ENCODE measurements around the gene POLD2.
A peak's percentile ranks its signal among the peaks of the same experiment; 100 is the strongest.

Gene POLD2

GRCh38 chr7:44079331-44080021, 43.9 kb downstream of the POLD2 start:
- DNase-seq = no peak

DNA sequence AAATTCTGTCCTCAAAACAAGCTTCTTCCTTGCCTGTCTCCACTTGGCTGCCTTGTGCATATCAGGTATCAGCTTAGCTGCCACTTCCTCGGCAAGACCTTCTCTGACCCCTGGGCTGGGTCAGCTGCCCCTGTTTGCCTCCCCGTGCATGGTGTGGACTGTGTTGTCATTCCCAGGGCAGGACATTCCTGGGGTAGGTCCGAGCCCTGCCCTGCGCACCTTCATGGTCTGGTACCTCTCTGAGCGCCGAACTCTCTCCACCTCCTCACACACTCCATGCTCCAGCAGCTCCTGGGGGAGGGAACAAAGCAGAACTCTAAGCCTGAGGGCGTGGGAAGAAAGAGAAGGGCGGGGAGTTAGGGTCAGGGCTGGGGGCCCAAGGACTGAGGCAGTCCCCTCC, 44.8 kb downstream of the POLD2 start:
- DNase-seq = no peak

GRCh38 chr7:44077681-44078091, 45.7 kb downstream of the POLD2 start:
- no peak for DNase-seq

GRCh38 chr7:44077061-44077460, 46.3 kb downstream of the POLD2 start:
- no peak for DNase-seq

DNA sequence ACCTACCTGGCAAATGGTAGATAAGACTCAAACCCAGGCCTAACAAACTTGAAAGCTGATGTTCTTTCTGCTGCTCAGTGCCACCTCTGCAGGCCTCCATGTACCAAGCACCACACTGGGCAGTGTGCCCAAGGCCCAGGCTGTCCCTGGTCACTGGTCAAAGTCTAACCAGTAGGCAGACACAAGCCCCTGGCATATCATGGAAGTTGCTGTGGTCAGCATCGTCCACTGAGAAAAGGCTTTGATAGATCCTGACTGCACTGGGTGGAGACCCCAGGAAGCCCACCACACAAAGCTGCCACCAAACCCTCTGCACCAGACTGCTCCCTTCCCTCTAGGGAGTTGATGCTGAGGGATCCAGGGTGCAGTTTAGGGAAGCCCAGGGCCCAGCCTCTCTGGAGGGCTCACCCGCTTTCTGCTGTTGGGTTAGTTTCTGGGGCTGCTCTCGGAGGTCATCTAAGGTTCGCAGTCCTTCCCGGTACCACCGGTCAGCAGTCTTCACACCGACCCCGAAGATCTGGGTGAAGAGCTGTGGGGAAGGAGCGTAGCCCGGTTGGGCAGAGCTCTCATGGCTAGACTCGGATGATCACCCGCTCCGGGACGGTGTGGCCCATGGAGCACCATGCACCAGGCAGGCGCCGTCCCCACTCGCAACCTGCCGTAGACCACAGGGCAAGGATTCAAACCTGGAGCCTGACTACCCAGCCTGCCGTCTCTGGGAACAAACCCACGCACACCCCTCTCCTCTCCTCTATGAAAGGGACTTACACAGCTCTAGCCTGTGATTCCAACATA, 47.0 kb downstream of the POLD2 start:
- no peak for DNase-seq

DNA sequence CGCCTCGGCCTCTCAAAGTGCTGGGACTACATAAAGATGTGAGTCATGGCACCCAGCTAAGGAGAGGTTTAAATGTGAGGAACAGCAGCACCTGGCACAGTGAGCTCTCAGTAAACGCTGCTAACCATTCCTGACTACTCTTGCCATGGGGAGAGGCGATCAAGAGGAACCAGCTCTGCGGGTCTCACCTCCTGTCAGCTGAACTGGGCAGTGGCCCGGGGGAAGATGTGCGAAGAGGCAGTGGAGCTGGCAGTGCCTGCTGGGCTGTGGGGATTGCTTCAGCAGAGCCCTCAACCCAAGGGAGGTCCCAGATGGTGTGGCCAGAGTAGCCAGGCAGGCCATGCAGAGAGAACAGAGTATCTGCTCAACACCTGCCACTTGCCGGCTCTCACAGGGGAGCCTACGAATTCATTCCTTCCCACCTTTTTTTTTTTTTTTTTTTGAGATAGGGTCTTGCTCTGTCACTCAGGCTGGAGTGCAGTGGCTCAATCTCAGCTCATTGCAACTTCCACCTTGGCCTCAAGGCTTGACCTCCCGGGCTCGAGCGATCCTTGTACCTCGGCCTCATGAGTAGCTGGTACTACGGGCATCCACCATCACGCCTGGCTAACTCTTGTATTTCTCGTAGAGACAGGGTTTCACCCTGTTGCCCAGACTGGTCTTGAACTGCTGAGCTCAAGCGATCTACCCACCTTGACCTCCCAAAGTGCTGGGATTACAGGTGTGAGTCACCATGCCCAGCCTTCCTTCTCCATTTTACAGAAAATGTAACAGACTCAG, 47.9 kb downstream of the POLD2 start:
- DNase-seq = no peak

GRCh38 chr7:44074349-44074695, 49.0 kb downstream of the POLD2 start:
- no peak for DNase-seq

DNA sequence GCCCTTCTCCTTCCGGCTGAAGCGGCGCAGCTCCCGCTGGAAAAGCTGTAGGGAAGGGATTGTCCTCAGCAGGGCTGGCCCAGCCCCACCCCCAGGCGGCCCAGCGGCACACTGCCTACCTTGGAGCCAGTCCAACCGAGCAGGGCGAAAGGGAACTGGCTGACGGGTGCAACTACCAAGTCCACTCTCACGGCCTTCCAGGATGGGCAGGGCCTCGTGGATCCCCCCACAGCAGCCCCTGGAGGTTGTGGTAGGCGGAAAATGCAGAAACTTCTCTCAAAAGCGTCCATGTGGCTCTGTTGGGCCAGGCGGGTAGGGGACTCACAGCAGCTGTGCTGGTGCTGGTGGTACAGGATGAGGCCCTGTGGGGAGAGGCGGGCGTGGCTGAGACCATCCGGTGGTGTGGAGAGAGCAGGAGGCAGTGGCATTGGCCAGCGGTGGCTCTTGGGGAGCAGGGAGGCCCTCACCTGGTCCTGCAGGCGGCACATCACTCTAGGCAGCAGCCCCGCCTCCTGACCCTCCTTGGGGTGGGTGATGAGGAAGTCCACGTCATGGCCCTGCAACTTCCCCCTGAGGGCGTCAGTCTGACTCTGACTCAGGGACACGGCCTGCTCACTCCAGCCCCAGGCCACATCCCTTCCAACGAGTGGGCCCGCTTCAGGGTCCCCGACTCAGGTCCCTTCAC, 49.5 kb downstream of the POLD2 start:
- no peak for DNase-seq

- peak; percentile 43 for DNase-seq
These were observed 50.8 kb downstream of the POLD2 start for GRCh38 chr7:44072364-44073231.

DNA sequence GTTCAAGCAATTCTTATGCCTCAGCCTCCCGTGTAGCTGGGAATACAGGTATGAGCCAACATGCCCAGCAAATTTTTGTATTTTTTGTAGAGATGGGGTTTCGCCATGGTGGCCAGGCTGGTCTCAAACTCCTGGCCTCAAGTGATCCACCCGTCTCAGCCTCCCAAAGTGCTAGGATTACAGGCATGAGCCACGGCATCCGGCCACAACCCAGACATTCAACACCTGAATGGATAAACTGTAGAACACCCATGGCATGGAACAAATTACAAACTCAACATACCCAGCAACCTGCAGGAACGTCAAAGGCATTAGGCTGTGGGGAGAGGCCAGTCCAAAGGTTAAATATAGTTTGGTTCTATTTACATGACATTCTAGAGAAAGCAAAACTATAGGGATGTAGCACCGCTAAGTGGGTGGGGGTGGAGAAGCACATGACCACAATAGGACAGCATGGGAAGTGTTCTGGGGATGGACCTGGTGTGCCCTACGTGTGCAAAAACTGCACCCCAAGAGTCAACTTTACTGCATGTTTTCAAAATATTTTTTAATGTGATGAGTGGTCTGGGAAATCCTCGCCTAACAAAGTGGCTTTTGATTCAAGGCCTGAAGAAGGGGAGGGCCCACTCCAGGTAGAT, 51.5 kb downstream of the POLD2 start:
- DNase-seq = no peak

GRCh38 chr7:44068054-44068453, 55.3 kb downstream of the POLD2 start:
- DNase-seq = no peak

DNA sequence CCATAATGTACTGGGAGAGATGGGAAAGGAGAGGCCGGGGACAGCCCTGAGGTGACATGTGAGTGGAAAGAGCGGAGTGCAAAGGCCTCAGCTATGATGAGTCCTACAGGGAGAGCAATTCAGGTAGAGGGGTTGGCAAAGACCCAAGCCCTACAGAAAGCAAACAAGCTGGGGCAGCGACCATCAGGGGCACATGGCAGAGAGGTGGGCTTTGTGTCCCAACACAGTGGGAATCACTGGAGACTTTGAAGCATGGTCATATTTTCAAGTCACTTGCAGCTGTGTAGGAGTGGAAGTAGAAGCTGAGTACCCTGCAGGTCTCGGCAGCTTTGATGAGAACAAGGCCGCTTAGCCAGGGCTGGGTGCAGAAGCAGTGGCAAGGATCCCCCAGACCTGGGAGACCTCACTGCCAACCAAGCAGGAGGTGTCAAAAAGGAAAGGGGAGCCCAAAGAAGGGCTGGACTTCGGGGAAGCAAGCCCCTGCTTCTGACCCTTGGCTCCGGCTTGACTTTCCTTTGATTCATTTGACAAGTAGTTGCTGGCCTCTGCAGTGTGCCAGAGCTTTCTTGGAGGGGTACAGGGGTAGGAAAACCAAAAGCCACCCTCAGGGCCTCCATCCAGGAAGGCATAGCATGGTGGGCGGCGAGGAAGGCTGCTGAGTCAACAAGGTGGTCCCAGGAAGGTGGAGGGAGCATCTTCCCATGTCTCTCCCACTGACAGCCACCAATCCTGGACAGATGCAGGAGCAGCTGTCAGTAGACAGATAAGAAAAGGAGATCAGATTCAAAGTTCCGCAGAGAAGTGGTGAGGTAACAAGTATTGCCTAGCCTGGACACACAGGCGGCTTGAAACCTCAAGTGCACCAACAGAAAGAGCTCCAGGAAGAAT, 56.0 kb downstream of the POLD2 start:
- DNase-seq = no peak

DNA sequence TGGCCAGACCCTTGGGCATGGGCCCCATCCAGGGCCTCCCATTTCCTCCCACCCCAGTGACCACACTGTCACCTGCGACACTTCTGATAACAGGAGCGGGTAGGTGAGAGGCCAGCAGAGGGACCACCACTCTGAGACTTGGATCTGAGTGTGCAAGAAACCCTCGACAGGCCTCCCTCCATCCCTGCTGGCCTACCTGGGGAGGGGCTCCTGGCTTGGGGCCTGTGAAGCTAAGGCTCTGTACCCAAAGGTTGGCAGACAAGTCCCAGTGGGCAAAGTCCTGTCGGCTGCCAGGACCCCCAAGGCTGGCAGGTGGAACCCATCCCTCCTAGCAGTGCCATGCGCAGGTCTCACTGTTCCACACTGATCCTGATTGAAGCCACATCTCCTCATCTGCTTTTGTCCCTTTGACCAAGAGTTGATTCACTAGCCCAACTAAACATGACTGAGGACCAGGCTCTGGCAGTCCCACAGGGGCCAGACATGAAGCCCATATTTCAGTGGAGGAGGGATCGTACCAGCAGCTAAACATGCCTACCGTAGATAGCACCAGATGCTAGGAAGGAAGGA, 56.8 kb downstream of the POLD2 start:
- no peak for DNase-seq

GRCh38 chr7:44066111-44066460, 57.3 kb downstream of the POLD2 start:
- DNase-seq = no peak

GRCh38 chr7:44065431-44066110, 57.8 kb downstream of the POLD2 start, which contains the start of gene PGAM2:
Gene PGAM2 (minus strand): TSS chr7:44065567. CDS start chr7:44065529, 38 bp downstream.
- peak; percentile 55 for DNase-seq

DNA sequence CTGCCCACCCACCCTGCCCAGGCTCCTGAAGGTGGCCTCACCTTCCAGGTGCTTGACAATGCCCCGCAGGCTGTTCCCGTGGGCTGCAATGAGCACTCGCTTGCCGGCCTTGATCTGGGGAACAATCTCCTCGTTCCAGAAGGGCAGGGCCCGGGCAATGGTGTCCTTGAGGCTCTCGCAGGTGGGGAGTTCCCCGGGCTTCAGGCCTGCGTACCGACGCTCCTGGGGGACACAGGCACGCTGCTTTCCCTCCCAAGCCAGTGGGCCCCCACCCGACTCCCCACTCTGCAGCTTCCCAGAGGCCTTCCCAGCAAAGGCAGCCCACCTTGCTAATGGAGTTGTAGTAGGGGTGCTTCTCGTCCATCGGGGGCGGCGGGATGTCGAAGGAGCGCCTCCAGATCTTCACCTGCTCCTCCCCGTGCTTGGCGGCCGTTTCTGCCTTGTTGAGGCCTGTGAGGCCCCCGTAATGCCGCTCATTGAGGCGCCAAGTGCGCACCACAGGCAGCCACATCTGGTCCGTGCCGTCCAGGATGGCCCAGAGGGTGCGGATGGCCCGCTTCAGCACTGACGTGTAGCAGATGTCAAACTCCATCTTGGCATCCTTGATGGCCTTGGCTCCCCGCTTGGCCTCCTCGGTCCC, 58.4 kb downstream of the POLD2 start:
- DNase-seq = no peak

Measured in NCI-H1105 (cell line).